SK-N-SH (cell line): ENCODE results near the gene MORN5. TPM values are rescaled to one million over a fixed set of nuclear protein-coding genes. Genes with fewer than 3 reads are reported as not detected.

Experiments used
- CTCF ChIA-PET: fragments of 300-600, 350-600 bp; formaldehyde crosslinking; extraction: SDS; loops from one replicate; lab custom pipeline; 2021; lab: Yijun Ruan, JAX
- POLR2A ChIA-PET: fragments of 350-600 bp; sonication (Branson Sonifier 250); formaldehyde crosslinking; extraction: SDS; loops from one replicate; lab custom pipeline; 2020; ENCODE audit warnings: antibody characterized with exemption, inconsistent platforms; lab: Yijun Ruan, JAX
- DNase-seq: peaks from one replicate; pipeline ENCODE4 v3.0.0; 2012
- H2AFZ ChIP-seq: fragments of 200-600 bp; sonication (generic); 2 replicates; pipeline ENCODE4 v1.8.1; 2016; ENCODE audit warnings: antibody characterized with exemption, mild to moderate bottlenecking, low read depth
- H3F3A ChIP-seq: fragments of 200-600 bp; sonication (generic); replicated peaks from 2 replicates; pipeline ENCODE3; 2016; ENCODE audit warnings: antibody characterized with exemption, mild to moderate bottlenecking; ENCODE audit not compliant: insufficient read depth
- H3K27ac ChIP-seq, 2 experiments: fragments of 200-500 bp in 1 of 2; fragments of 200-600 bp in 1 of 2; sonication (Bioruptor generic) in 1 of 2; sonication (generic), shearing (Covaris generic) in 1 of 2; 2 replicates each; pipeline versions ENCODE4 v1.5.1 to v1.6.1; 2014 to 2016; ENCODE audit warnings: low read depth in 2 of 2, inconsistent platforms in 1 of 2, low read length in 1 of 2, mild to moderate bottlenecking in 1 of 2, mixed read lengths in 1 of 2
- H3K27me3 ChIP-seq: fragments of 200-600 bp; sonication (generic), shearing (Covaris generic); 2 replicates; pipeline ENCODE4 v1.6.1; 2016; ENCODE audit warnings: mixed run types; ENCODE audit not compliant: insufficient read depth
- H3K36me3 ChIP-seq, 2 experiments: fragments of 200-500 bp in 1 of 2; fragments of 200-600 bp in 1 of 2; sonication (Bioruptor generic) in 1 of 2; sonication (generic) in 1 of 2; replicated peaks in 1 of 2; 2 replicates each; pipeline versions ENCODE3 to v1.5.1; 2014 to 2016; ENCODE audit warnings: low read length in 1 of 2, mild to moderate bottlenecking in 1 of 2; ENCODE audit not compliant: insufficient read depth in 2 of 2, control insufficient read depth in 1 of 2
- H3K4me1 ChIP-seq, 2 experiments: fragments of 200-500 bp in 1 of 2; fragments of 200-600 bp in 1 of 2; sonication (Bioruptor generic) in 1 of 2; sonication (generic), shearing (Covaris generic) in 1 of 2; 2 replicates each; pipeline versions ENCODE4 v1.5.1 to v1.6.1; 2014 to 2016; ENCODE audit warnings: low read depth in 1 of 2, low read length in 1 of 2, mixed run types in 1 of 2; ENCODE audit not compliant: insufficient read depth in 2 of 2, control insufficient read depth in 1 of 2
- H3K4me2 ChIP-seq: fragments of 200-600 bp; sonication (generic), shearing (Covaris generic); 2 replicates; pipeline ENCODE4 v1.6.1; 2017; ENCODE audit warnings: mixed run types
- H3K4me3 ChIP-seq, 2 experiments: fragments of 200-500 bp in 1 of 2; fragments of 200-600 bp in 1 of 2; sonication (Bioruptor generic) in 1 of 2; sonication (generic), shearing (Covaris generic) in 1 of 2; 2 replicates each; pipeline versions ENCODE4 v1.5.1 to v1.8.1; 2014 to 2016; ENCODE audit warnings: low read depth in 2 of 2, inconsistent platforms in 1 of 2, low read length in 1 of 2, mild to moderate bottlenecking in 1 of 2, mixed read lengths in 1 of 2, moderate library complexity in 1 of 2
- H3K79me2 ChIP-seq: fragments of 200-600 bp; sonication (generic); 2 replicates; pipeline ENCODE4 v1.8.1; 2017; ENCODE audit warnings: mild to moderate bottlenecking; ENCODE audit not compliant: insufficient read depth
- H3K9ac ChIP-seq: fragments of 200-600 bp; sonication (generic); 2 replicates; pipeline ENCODE4 v1.6.1; 2017; ENCODE audit warnings: mixed run types
- H3K9me2 ChIP-seq: fragments of 200-600 bp; sonication (generic); 2 replicates; pipeline ENCODE4 v1.6.1; 2017; ENCODE audit warnings: mixed run types
- H3K9me3 ChIP-seq: fragments of 200-600 bp; sonication (generic); 2 replicates; pipeline ENCODE4 v1.6.1; 2017; ENCODE audit warnings: mixed run types, mild to moderate bottlenecking, moderate library complexity
- H4K20me1 ChIP-seq: fragments of 200-600 bp; sonication (generic); 2 replicates; pipeline ENCODE4 v1.6.1; 2017; ENCODE audit warnings: mild to moderate bottlenecking, mixed run types; ENCODE audit not compliant: insufficient read depth
- CHD2 ChIP-seq: fragments of 150-350 bp; IDR thresholded peaks from 2 replicates; pipeline ENCODE4 v1.6.1; 2018; ENCODE audit warnings: low read length; ENCODE audit not compliant: partially characterized antibody
- CTCF ChIP-seq: fragments of 200-600 bp; sonication (generic); IDR thresholded peaks from 2 replicates; pipeline ENCODE4 v1.6.1; 2017; ENCODE audit warnings: antibody characterized with exemption, mild to moderate bottlenecking, moderate library complexity
- EP300 ChIP-seq, 2 experiments: IDR thresholded peaks; 2 replicates each; pipeline versions ENCODE4 v1.4.0 to v1.6.1; 2012; ENCODE audit warnings: borderline replicate concordance in 1 of 2, low read depth in 1 of 2, low read length in 1 of 2
- FOXM1 ChIP-seq: IDR thresholded peaks from 2 replicates; pipeline ENCODE4 v1.4.0; 2012; ENCODE audit warnings: low read depth, mild to moderate bottlenecking
- GABPA ChIP-seq: IDR thresholded peaks from 2 replicates; pipeline ENCODE4 v1.4.0; 2012; ENCODE audit warnings: low read depth, mild to moderate bottlenecking
- IRF3 ChIP-seq: fragments of 150-350 bp; IDR thresholded peaks from 2 replicates; pipeline ENCODE4 v1.6.1; 2016; ENCODE audit warnings: mild to moderate bottlenecking, low read depth, low read length
- MAX ChIP-seq: IDR thresholded peaks from 2 replicates; pipeline ENCODE4 v1.4.0; 2012; ENCODE audit warnings: low read depth
- MXI1 ChIP-seq: IDR thresholded peaks from 2 replicates; pipeline ENCODE4 v1.6.1; 2012; ENCODE audit warnings: mild to moderate bottlenecking, low read depth, low read length, improper control_type of control experiment
- NFIC ChIP-seq: IDR thresholded peaks from 2 replicates; pipeline ENCODE4 v1.4.0; 2012; ENCODE audit warnings: borderline replicate concordance
- NRF1 ChIP-seq: IDR thresholded peaks from 2 replicates; pipeline ENCODE4 v1.6.1; 2012; ENCODE audit warnings: low read depth, mild to moderate bottlenecking, low read length
- POLR2AphosphoS5 ChIP-seq: IDR thresholded peaks from 2 replicates; pipeline ENCODE4 v1.6.1; 2012; ENCODE audit warnings: low read depth, low read length
- RAD21 ChIP-seq: IDR thresholded peaks from 2 replicates; pipeline ENCODE4 v1.6.1; 2012; ENCODE audit warnings: mild to moderate bottlenecking, low read length
- REST ChIP-seq: IDR thresholded peaks from 2 replicates; pipeline ENCODE4 v1.6.1; 2012; ENCODE audit warnings: mild to moderate bottlenecking, low read depth, low read length, moderate library complexity
- RFX5 ChIP-seq: IDR thresholded peaks from 2 replicates; pipeline ENCODE4 v1.6.1; 2012; ENCODE audit warnings: mild to moderate bottlenecking, improper control_type of control experiment, low read length
- RXRA ChIP-seq: IDR thresholded peaks from 2 replicates; pipeline ENCODE4 v1.4.0; 2012; ENCODE audit warnings: low read depth, mild to moderate bottlenecking, borderline replicate concordance
- SIN3A ChIP-seq: IDR thresholded peaks from 2 replicates; pipeline ENCODE4 v1.6.1; 2012; ENCODE audit warnings: low read depth, mild to moderate bottlenecking, low read length, moderate library complexity, borderline replicate concordance
- SMC3 ChIP-seq: IDR thresholded peaks from 2 replicates; pipeline ENCODE4 v1.6.1; 2012; ENCODE audit warnings: low read depth, low read length, improper control_type of control experiment
- TAF1 ChIP-seq: IDR thresholded peaks from 2 replicates; pipeline ENCODE4 v1.6.1; 2012; ENCODE audit warnings: low read depth, mild to moderate bottlenecking, low read length, moderate library complexity, borderline replicate concordance
- TCF12 ChIP-seq: IDR thresholded peaks from 2 replicates; pipeline ENCODE4 v1.4.0; 2012
- USF2 ChIP-seq: fragments of 150-350 bp; IDR thresholded peaks from 2 replicates; pipeline ENCODE4 v1.6.1; 2017; ENCODE audit warnings: antibody characterized with exemption, low read length, low read depth, borderline replicate concordance
- WGBS: methylation state at CpG from one replicate; pipeline ENCODE4 v1.1.6; 2017; ENCODE audit warnings: low lambda C conversion rate; 5-methylcytosine and 5-hydroxymethylcytosine counted together
- polyA plus RNA-seq, 3 experiments: library from polyadenylated mRNA; depleted of rRNA; stranded (reverse); fragments of >200 nt; gene quantifications; 2 replicates each; pipeline ENCODE4 v1.2.3, GENCODE V29; 2012

The MORN5 gene
- polyA plus RNA-seq, 1 of the 3 experiments (the other 2 are of a cell fraction) = not detected

GRCh38 chr9:122124528-122124927 lies 35.2 kb upstream of the MORN5 start:
- Histone ChIP-seq H3K4me1 (peaks cover 6 to 8% of the 10 kb centered on the region in 2 experiments; a peak in 2 of 4 replicates), H4K20me1 (no peaks in the 10 kb centered on the region), H3K9me3 (no peaks in the 10 kb centered on the region), H3K4me3 (no peak overlapping the region), H3K9me2 (no peaks in the 10 kb centered on the region), H3K27me3 (no peaks in the 10 kb centered on the region), H3F3A (no peaks in the 10 kb centered on the region), H3K79me2 (no peaks in the 10 kb centered on the region), H3K36me3 (no peaks in the 10 kb centered on the region), H3K9ac (no peak overlapping the region), H3K4me2 (no peak overlapping the region), H2AFZ (no peak overlapping the region), H3K27ac (no peak overlapping the region)
- no peak for TF ChIP-seq NRF1
- TF ChIP-seq TAF1 = no peak
- TF ChIP-seq RXRA = no peak
- no peak for TF ChIP-seq CHD2
- ChIA-PET CTCF (interaction anchor here (0.6 to 15.3 kb wide), 55 partner anchors 8 to 805 kb away, joined by 3 to 528 read pairs (median 5); partner anchors contain the start of genes MORN5, MRRF, NDUFA8 and RBM18), POLR2A (interaction anchor here (1.5 kb wide), 1 partner anchor 226 kb away, joined by 8 read pairs; no protein-coding TSS in a partner anchor)
- WGBS = 42% methylated on average over 7 of the region's 7 CpGs
- no peak for DNase-seq

GRCh38 chr9:122125158-122125508 lies 34.6 kb upstream of the MORN5 start:
- no peak overlapping the region for H3K9ac ChIP-seq
- TF ChIP-seq FOXM1 = no peak
- TF ChIP-seq SMC3 = peak; percentile 99
- 0 out of 2 replicates have a peak, but pooled peaks have one; percentile 27 for TF ChIP-seq MXI1
- TF ChIP-seq SIN3A = no peak
- no peak for TF ChIP-seq POLR2AphosphoS5
- TF ChIP-seq NRF1 = peak; percentile 38
- TF ChIP-seq IRF3 = no peak
- no peak for TF ChIP-seq REST
- no peak for TF ChIP-seq EP300 (IDR thresholded peaks at IDR 0.05; ENCODE audit: borderline replicate concordance in 1 of 2, low read depth in 1 of 2, low read length in 1 of 2)
- no peak for TF ChIP-seq NFIC
- peak; percentile 94 for TF ChIP-seq CTCF
- TF ChIP-seq TAF1 = no peak
- TF ChIP-seq RAD21 = peak; percentile 96
- no peak for TF ChIP-seq USF2
- TF ChIP-seq RFX5 = no peak
- TF ChIP-seq MAX = 0 out of 2 replicates have a peak, but pooled peaks have one; percentile 22
- TF ChIP-seq GABPA = no peak
- TF ChIP-seq TCF12 = no peak
- no peaks in the 10 kb centered on the region for H3K9me2 ChIP-seq
- H3K4me2 ChIP-seq = no peak overlapping the region
- ChIA-PET POLR2A (interaction anchor here (1.5 kb wide), 1 partner anchor 225 kb away, joined by 8 read pairs; no protein-coding TSS in a partner anchor), CTCF (interaction anchor here (0.5 to 15.3 kb wide), 56 partner anchors 8 to 804 kb away, joined by 3 to 528 read pairs (median 5); partner anchors contain the start of genes MORN5, MRRF, NDUFA8 and RBM18)
- DNase-seq = peak; percentile 92
- 4% methylated on average over 7 of the region's 8 CpGs for WGBS
- H3K4me3 ChIP-seq = peak overlapping the region in 1 of 2 experiments; percentile 37; a peak in 1 of 4 replicates
- H2AFZ ChIP-seq = no peak overlapping the region
- H3K4me1 ChIP-seq = peaks cover 6 to 8% of the 10 kb centered on the region in 2 experiments; a peak in 2 of 4 replicates
- no peaks in the 10 kb centered on the region for H3K9me3 ChIP-seq
- H4K20me1 ChIP-seq = no peaks in the 10 kb centered on the region
- no peaks in the 10 kb centered on the region for H3F3A ChIP-seq
- H3K27me3 ChIP-seq = no peaks in the 10 kb centered on the region
- H3K79me2 ChIP-seq = no peaks in the 10 kb centered on the region
- H3K27ac ChIP-seq = no peak overlapping the region
- H3K36me3 ChIP-seq = no peaks in the 10 kb centered on the region
